HFFc6 (cell line): Measurements from ENCODE around the gene PIN4. TPM values are rescaled to one million over a fixed set of nuclear protein-coding genes. Genes with fewer than 3 reads are reported as not detected.

ENCODE experiments used
- DNase-seq: peaks from one replicate; pipeline ENCODE4 v3.0.0-alpha.2; 2018
- H3K27ac Mint-ChIP-seq: 2 replicates; pipeline ENCODE4 v1.8.0; 2020; ENCODE audit warnings: mild to moderate bottlenecking, mixed read lengths
- H3K27me3 Mint-ChIP-seq: 2 replicates; pipeline ENCODE4 v1.8.0; 2021; ENCODE audit warnings: mild to moderate bottlenecking, moderate library complexity, mixed read lengths; ENCODE audit not compliant: insufficient read depth
- H3K36me3 Mint-ChIP-seq: 2 replicates; pipeline ENCODE4 v1.8.0; 2021; ENCODE audit warnings: low read depth, mixed read lengths
- H3K4me1 Mint-ChIP-seq: 2 replicates; pipeline ENCODE4 v1.8.0; 2020; ENCODE audit warnings: low read depth, mixed read lengths
- H3K4me3 Mint-ChIP-seq: 2 replicates; pipeline ENCODE4 v1.8.0; 2020; ENCODE audit warnings: mild to moderate bottlenecking, moderate library complexity, mixed read lengths
- H3K9me3 Mint-ChIP-seq: 2 replicates; pipeline ENCODE4 v1.8.0; 2020; ENCODE audit warnings: mild to moderate bottlenecking, mixed read lengths
- CTCF ChIP-seq: fragments of 200-600 bp; sonication (generic); IDR thresholded peaks from 2 replicates; pipeline ENCODE4 v1.5.0; 2021; ENCODE audit warnings: antibody characterized with exemption, mild to moderate bottlenecking
- total RNA-seq, 6 experiments: library from RNA; stranded (reverse); fragmentation: NEBNext Ultra II Directional; extraction: Animal tissue kit (Norgen Biotek cat#: 25700); gene quantifications; 2 replicates in 1 of 6; 3 replicates in 5 of 6; pipeline ENCODE4 v1.2.3, GENCODE V29; 2021

Gene PIN4
- total RNA-seq, 6 experiments from 2014 or later = 3.0 to 6.7 (median 4.4) TPM

- peaks cover 9% of the 10 kb centered on the region for H3K9me3 Mint-ChIP-seq
- H3K27ac Mint-ChIP-seq = no peak overlapping the region
- no peak for TF ChIP-seq CTCF
- H3K4me3 Mint-ChIP-seq = no peak overlapping the region
- no peaks in the 10 kb centered on the region for H3K4me1 Mint-ChIP-seq
- DNase-seq = no peak
- no peaks in the 10 kb centered on the region for H3K27me3 Mint-ChIP-seq
- H3K36me3 Mint-ChIP-seq = peaks cover 23% of the 10 kb centered on the region
These were observed 48.7 kb downstream of the PIN4 start for GRCh38 chrX:72230290-72230689.

- TF ChIP-seq CTCF = no peak
- Mint-ChIP-seq H3K4me3 (peak overlapping the region; percentile 49), H3K27me3 (peaks cover 3% of the 10 kb centered on the region), H3K9me3 (no peaks in the 10 kb centered on the region), H3K4me1 (peaks cover 24% of the 10 kb centered on the region), H3K27ac (no peak overlapping the region), H3K36me3 (peaks cover 4% of the 10 kb centered on the region)
- DNase-seq = peak; percentile 31
These were observed 55.3 kb downstream of the PIN4 start for GRCh38 chrX:72236841-72237240.

- Mint-ChIP-seq H3K4me1 (peaks cover 28% of the 10 kb centered on the region), H3K36me3 (peaks cover 4% of the 10 kb centered on the region), H3K27me3 (peaks cover 3% of the 10 kb centered on the region), H3K9me3 (no peaks in the 10 kb centered on the region), H3K27ac (peak overlapping the region; percentile 70), H3K4me3 (peak overlapping the region; percentile 88)
- no peak for TF ChIP-seq CTCF
- no peak for DNase-seq
These were observed 56.6 kb downstream of the PIN4 start for GRCh38 chrX:72238183-72238582.

GRCh38 chrX:72238721-72239475 lies 57.3 kb downstream of the PIN4 start, which contains the start of gene ERCC6L:
TSS of gene ERCC6L (minus strand) at chrX:72239027. CDS start at chrX:72238911, 116 bp downstream.
- Mint-ChIP-seq H3K36me3 (peaks cover 4% of the 10 kb centered on the region), H3K4me3 (peak within 1 kb of the TSS; percentile 88), H3K9me3 (no peaks in the 10 kb centered on the region), H3K27me3 (peaks cover 3% of the 10 kb centered on the region), H3K27ac (peak within 1 kb of the TSS; percentile 75), H3K4me1 (peaks cover 35% of the 10 kb centered on the region)
- no peak for TF ChIP-seq CTCF
- DNase-seq = peak; percentile 80

GRCh38 chrX:72240976-72241375 lies 59.4 kb downstream of the PIN4 start:
- H3K4me3 Mint-ChIP-seq = no peak overlapping the region
- H3K4me1 Mint-ChIP-seq = peaks cover 38% of the 10 kb centered on the region
- no peak for DNase-seq
- H3K9me3 Mint-ChIP-seq = no peaks in the 10 kb centered on the region
- no peak overlapping the region for H3K27ac Mint-ChIP-seq
- H3K27me3 Mint-ChIP-seq = peaks cover 3% of the 10 kb centered on the region; the same call in 1 of the 2 replicates
- TF ChIP-seq CTCF = no peak
- H3K36me3 Mint-ChIP-seq = peaks cover under 1% of the 10 kb centered on the region
